Thoracic aorta (tissue), 2 donors: ENCODE data around the gene ARSI. TPM values are rescaled to one million over a fixed set of nuclear protein-coding genes. Genes with fewer than 3 reads are reported as not detected.

Source experiments
- ATAC-seq: fragments of 150-250 bp; one replicate; pipeline ENCODE4 v1.8.0; 2017; ENCODE audit warnings: low read depth; ENCODE audit not compliant: insufficient number of reproducible peaks, low FRiP score
- DNase-seq: peaks from one replicate; pipeline ENCODE4 v3.0.0-alpha.2; 2020; ENCODE audit warnings: low spot score
- H3K27ac ChIP-seq, 2 donors: fragments of 200-600 bp; sonication (generic); 1 replicate in 1 of 2; 2 replicates in 1 of 2; pipeline ENCODE4 v1.5.1; 2016; ENCODE audit warnings: mild to moderate bottlenecking in 2 of 2, moderate library complexity in 2 of 2
- H3K27me3 ChIP-seq: fragments of 200-600 bp; sonication (generic); replicated peaks from 2 replicates; pipeline ENCODE4 v1.6.0; 2016; ENCODE audit warnings: mild to moderate bottlenecking; ENCODE audit not compliant: insufficient read depth
- H3K36me3 ChIP-seq: fragments of 200-600 bp; sonication (generic); one replicate; pipeline ENCODE4 v1.5.1; 2016
- H3K4me1 ChIP-seq, 2 donors: fragments of 200-600 bp; sonication (generic); 1 replicate in 1 of 2; 2 replicates in 1 of 2; pipeline versions ENCODE4 v1.5.1 to v1.6.0; 2016; ENCODE audit warnings: low read depth in 2 of 2, mild to moderate bottlenecking in 1 of 2; ENCODE audit not compliant: control insufficient read depth in 1 of 2
- H3K4me3 ChIP-seq: fragments of 200-600 bp; sonication (generic); 2 replicates; pipeline ENCODE4 v1.5.1; 2016; ENCODE audit warnings: mild to moderate bottlenecking
- H3K9me3 ChIP-seq: fragments of 200-600 bp; sonication (generic); 2 replicates; pipeline ENCODE4 v1.5.1; 2016
- total RNA-seq, 2 donors: library from RNA; depleted of rRNA; stranded (reverse); fragments of >200 nt; gene quantifications; one replicate each; pipeline versions ENCODE4 v1.1.0 to v1.2.3, GENCODE V29; 2016
- TF ChIP-seq, protein P1 (sequence below): fragments of 200-600 bp; sonication (generic); IDR thresholded peaks from one replicate; pipeline ENCODE4 v1.5.1; 2019; ENCODE audit warnings: antibody characterized with exemption

The ARSI gene
- total RNA-seq, 2 donors from 2014 or later, result 0.41 to 4.3 TPM

DNA sequence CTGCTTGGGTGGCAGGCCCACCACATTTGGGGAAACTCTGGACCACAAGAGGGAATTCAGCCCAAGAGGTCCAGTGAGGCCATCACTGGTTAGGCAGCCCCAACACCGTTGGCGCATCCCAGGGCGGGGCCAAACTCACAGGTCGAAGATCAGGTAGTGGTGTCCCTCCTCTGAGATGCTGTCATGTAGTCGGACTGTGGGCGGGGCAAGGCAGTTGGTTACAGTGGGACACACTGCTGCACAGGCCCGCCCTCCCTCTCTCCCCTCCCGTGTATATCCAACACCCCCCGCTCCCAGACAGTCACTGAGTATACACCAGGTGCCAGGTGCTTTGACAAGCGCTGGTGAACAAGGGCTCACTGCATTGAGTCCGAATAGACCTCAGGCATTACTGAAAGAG, 45.3 kb downstream of the ARSI start:
- DNase-seq, result no peak
- Histone ChIP-seq H3K9me3 (no peaks in the 10 kb centered on the region), H3K27me3 (no peaks in the 10 kb centered on the region), H3K27ac (no peak overlapping the region), H3K36me3 (no peaks in the 10 kb centered on the region), H3K4me1 (no peaks in the 10 kb centered on the region), H3K4me3 (no peak overlapping the region)
- TF ChIP-seq, protein P1, sequence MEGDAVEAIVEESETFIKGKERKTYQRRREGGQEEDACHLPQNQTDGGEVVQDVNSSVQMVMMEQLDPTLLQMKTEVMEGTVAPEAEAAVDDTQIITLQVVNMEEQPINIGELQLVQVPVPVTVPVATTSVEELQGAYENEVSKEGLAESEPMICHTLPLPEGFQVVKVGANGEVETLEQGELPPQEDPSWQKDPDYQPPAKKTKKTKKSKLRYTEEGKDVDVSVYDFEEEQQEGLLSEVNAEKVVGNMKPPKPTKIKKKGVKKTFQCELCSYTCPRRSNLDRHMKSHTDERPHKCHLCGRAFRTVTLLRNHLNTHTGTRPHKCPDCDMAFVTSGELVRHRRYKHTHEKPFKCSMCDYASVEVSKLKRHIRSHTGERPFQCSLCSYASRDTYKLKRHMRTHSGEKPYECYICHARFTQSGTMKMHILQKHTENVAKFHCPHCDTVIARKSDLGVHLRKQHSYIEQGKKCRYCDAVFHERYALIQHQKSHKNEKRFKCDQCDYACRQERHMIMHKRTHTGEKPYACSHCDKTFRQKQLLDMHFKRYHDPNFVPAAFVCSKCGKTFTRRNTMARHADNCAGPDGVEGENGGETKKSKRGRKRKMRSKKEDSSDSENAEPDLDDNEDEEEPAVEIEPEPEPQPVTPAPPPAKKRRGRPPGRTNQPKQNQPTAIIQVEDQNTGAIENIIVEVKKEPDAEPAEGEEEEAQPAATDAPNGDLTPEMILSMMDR, result no peak
- no peak for ATAC-seq

DNA sequence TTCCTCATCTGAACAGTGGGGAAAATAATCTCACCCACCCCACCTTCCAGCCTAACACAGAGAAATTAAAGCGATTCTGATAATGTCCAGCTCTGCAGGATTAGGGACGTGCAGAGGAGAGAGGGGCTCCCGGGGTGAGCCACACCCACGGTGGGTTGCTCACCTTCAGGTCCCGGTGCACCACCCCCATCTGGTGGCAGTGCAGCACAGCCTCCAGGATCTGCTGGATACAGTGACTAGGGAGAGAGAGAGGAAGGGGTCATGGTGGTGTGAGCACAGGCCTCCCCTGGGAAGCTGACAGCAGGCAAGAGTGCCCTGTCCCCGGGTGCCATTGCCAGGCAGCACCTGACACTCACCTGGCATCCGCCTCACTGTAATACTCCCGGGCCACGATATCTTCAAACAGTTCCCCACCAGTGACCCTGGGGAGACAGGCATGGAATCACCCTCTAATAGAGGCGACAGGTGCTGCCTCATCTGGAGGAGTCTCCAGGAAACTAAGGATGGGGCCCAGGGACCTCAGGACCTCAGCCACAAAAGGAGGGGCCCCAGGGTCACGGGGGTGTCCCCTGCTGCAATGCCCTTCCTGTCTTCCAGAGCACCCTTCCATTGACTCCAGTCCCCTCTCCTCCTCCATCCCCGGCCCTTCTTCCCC, 46.2 kb downstream of the ARSI start:
- ATAC-seq (no peak), DNase-seq (no peak)
- H3K4me1 ChIP-seq, result no peaks in the 10 kb centered on the region
- no peaks in the 10 kb centered on the region for H3K36me3 ChIP-seq
- H3K27me3 ChIP-seq, result no peaks in the 10 kb centered on the region
- TF ChIP-seq, protein P1, result no peak
- no peak overlapping the region for H3K4me3 ChIP-seq
- H3K9me3 ChIP-seq, result no peaks in the 10 kb centered on the region
- no peak overlapping the region for H3K27ac ChIP-seq

DNA sequence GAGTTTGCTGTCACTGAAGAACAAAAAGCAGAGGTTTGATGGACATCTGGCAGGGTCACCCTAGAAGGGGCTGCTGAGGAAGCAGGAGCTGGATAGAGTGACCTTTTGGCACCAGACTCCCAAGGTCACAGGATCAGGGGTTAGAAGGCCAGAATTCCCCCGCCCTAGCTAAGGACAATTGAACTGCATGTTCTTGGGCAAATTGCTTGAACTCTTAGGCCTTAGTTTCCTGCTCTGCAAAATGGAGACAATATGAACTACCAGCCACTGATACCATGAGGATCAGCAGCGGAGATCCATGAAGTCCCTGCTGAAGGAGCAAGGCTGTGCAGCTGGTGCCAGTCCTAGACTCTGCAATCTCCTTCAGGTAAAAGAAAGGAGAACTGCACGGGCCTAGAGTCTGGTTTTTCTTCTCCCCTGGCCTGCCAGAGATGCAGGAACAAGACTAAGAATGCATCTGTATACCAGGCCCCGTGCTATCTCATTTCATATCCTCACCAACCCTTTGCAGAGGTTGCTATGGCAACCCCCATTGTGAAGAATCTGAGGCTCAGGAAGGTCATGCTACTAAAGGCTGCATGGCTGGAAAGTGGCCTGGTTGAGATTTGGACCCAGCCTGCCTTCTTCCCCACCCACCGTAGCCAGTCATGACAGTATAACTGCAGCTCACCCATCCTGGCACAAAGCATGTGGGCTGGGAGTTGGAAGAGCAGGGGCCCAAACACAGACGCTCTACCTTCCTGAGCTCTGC, 46.9 kb downstream of the ARSI start:
- DNase-seq, result no peak
- H3K4me1 ChIP-seq, result no peaks in the 10 kb centered on the region
- ATAC-seq, result no peak
- no peaks in the 10 kb centered on the region for H3K27me3 ChIP-seq
- H3K36me3 ChIP-seq, result no peaks in the 10 kb centered on the region
- H3K27ac ChIP-seq, result no peak overlapping the region
- H3K9me3 ChIP-seq, result no peaks in the 10 kb centered on the region
- TF ChIP-seq, protein P1, result no peak
- no peak overlapping the region for H3K4me3 ChIP-seq

DNA sequence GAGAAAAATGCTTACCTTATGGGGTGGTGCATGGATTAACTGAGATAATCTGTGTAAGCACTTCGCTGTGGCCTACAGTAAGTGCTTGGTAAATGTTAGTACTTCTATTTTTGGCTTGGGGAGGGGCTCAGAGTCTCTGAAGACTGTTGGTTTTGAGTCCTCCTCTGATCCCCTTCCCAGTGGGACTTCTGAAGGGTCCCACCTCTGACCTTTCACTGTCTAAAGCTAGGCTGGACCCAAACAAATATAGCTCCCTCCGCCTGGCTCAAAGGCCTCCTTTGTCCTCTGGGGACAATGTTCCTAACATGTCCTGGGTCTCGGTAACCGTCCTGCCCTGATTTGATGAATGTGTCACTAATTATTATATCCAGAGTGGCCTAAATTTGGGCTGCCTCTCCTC, 47.9 kb downstream of the ARSI start:
- TF ChIP-seq, protein P1, result no peak
- DNase-seq (no peak), ATAC-seq (no peak)
- Histone ChIP-seq H3K36me3 (no peaks in the 10 kb centered on the region), H3K27me3 (no peaks in the 10 kb centered on the region), H3K9me3 (no peaks in the 10 kb centered on the region), H3K4me3 (no peak overlapping the region), H3K27ac (no peak overlapping the region), H3K4me1 (no peaks in the 10 kb centered on the region)

DNA sequence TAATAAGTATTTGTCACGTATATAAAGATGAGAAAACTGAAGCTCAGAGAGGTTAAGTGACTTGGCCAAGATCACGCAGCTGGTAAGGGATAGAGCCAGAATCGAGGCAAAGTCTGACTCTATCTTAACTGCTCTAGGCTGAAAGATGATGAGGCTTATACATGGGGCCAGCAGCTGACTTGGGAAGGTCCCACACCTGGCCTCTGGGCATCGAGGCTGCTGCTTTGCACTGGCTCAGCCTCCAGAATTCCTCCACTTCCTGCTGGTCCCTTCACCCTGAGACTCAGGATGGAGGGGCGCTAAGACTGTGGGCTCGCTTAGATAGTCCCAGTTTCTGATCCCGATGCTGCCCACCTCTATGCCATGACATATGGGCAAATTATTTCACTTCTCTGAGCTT, 48.3 kb downstream of the ARSI start:
- Histone ChIP-seq H3K27ac (no peak overlapping the region), H3K9me3 (no peaks in the 10 kb centered on the region), H3K4me3 (no peak overlapping the region), H3K27me3 (no peaks in the 10 kb centered on the region), H3K36me3 (no peaks in the 10 kb centered on the region), H3K4me1 (no peaks in the 10 kb centered on the region)
- no peak for DNase-seq
- TF ChIP-seq, protein P1, result no peak
- ATAC-seq, result no peak
